HEK293 (cell line): ENCODE data around the gene NNT.

Source experiments
- ATF2 ChIP-seq: fragments of 450-650 bp; formaldehyde crosslinking; IDR thresholded peaks from 2 replicates; pipeline ENCODE4 v1.5.1; 2016; ENCODE audit warnings: missing biosample characterization, missing genetic modification characterization, low read depth
- BCL11B ChIP-seq: fragments of 450-650 bp; formaldehyde crosslinking; IDR thresholded peaks from 2 replicates; pipeline ENCODE4 v1.5.1; 2016; ENCODE audit warnings: low read depth, missing biosample characterization, missing genetic modification characterization
- EGR2 ChIP-seq: fragments of 450-650 bp; formaldehyde crosslinking; IDR thresholded peaks from 2 replicates; pipeline ENCODE4 v1.5.1; 2016; ENCODE audit warnings: low read depth, missing biosample characterization, missing genetic modification characterization
- HOXA7 ChIP-seq: sonication (generic); formaldehyde crosslinking; IDR thresholded peaks from 2 replicates; pipeline ENCODE4 v1.8.1; 2022; ENCODE audit warnings: missing genetic modification reagents, borderline replicate concordance
- IKZF3 ChIP-seq: fragments of 450-650 bp; IDR thresholded peaks from 2 replicates; pipeline ENCODE4 v1.5.0; 2018; ENCODE audit warnings: missing biosample characterization, mild to moderate bottlenecking, missing genetic modification characterization, moderate library complexity
- PBX3 ChIP-seq: sonication (generic); formaldehyde crosslinking; IDR thresholded peaks from 2 replicates; pipeline ENCODE4 v1.8.1; 2022; ENCODE audit warnings: mild to moderate bottlenecking, moderate library complexity, missing genetic modification reagents
- PRDM4 ChIP-seq: fragments of 450-650 bp; formaldehyde crosslinking; IDR thresholded peaks from 2 replicates; pipeline ENCODE4 v1.5.1; 2017; ENCODE audit warnings: missing biosample characterization, missing genetic modification characterization
- RBAK ChIP-seq: fragments of 450-650 bp; formaldehyde crosslinking; IDR thresholded peaks from 2 replicates; pipeline ENCODE4 v1.5.1; 2016; ENCODE audit warnings: missing biosample characterization, missing genetic modification characterization
- SP3 ChIP-seq: fragments of 450-650 bp; formaldehyde crosslinking; IDR thresholded peaks from 2 replicates; pipeline ENCODE4 v1.5.1; 2016; ENCODE audit warnings: missing biosample characterization, missing genetic modification characterization
- SP7 ChIP-seq: fragments of 450-650 bp; formaldehyde crosslinking; IDR thresholded peaks from 2 replicates; pipeline ENCODE4 v1.5.1; 2016; ENCODE audit warnings: missing biosample characterization, missing genetic modification characterization
- ZBTB48 ChIP-seq: fragments of 450-650 bp; formaldehyde crosslinking; IDR thresholded peaks from 2 replicates; pipeline ENCODE4 v1.5.1; 2016; ENCODE audit warnings: missing biosample characterization, missing genetic modification characterization
- ZBTB8A ChIP-seq: fragments of 450-650 bp; formaldehyde crosslinking; IDR thresholded peaks from 2 replicates; pipeline ENCODE4 v1.5.1; 2016; ENCODE audit warnings: missing biosample characterization, missing genetic modification characterization
- ZFP3 ChIP-seq: fragments of 450-650 bp; formaldehyde crosslinking; IDR thresholded peaks from 2 replicates; pipeline ENCODE4 v1.5.1; 2016; ENCODE audit warnings: low read depth, missing biosample characterization, missing genetic modification characterization
- ZFP69B ChIP-seq: fragments of 450-650 bp; formaldehyde crosslinking; IDR thresholded peaks from 2 replicates; pipeline ENCODE4 v1.5.1; 2016; ENCODE audit warnings: missing biosample characterization, missing genetic modification characterization
- ZNF157 ChIP-seq: fragments of 450-650 bp; formaldehyde crosslinking; IDR thresholded peaks from 2 replicates; pipeline ENCODE4 v1.5.1; 2016; ENCODE audit warnings: missing biosample characterization, missing genetic modification characterization
- ZNF175 ChIP-seq: fragments of 450-650 bp; formaldehyde crosslinking; IDR thresholded peaks from 2 replicates; pipeline ENCODE4 v1.5.1; 2016; ENCODE audit warnings: missing biosample characterization, missing genetic modification characterization
- ZNF18 ChIP-seq: fragments of 450-650 bp; formaldehyde crosslinking; IDR thresholded peaks from 2 replicates; pipeline ENCODE4 v1.5.1; 2016; ENCODE audit warnings: missing biosample characterization, missing genetic modification characterization
- ZNF221 ChIP-seq: fragments of 450-650 bp; formaldehyde crosslinking; IDR thresholded peaks from 2 replicates; pipeline ENCODE4 v1.5.1; 2017; ENCODE audit warnings: missing biosample characterization, missing genetic modification characterization, borderline replicate concordance
- ZNF311 ChIP-seq: fragments of 450-650 bp; formaldehyde crosslinking; IDR thresholded peaks from 2 replicates; pipeline ENCODE4 v1.5.1; 2017; ENCODE audit warnings: missing biosample characterization, missing genetic modification characterization, borderline replicate concordance
- ZNF350 ChIP-seq: fragments of 450-650 bp; formaldehyde crosslinking; IDR thresholded peaks from 2 replicates; pipeline ENCODE4 v1.5.0; 2017; ENCODE audit warnings: missing biosample characterization, mild to moderate bottlenecking, missing genetic modification characterization
- ZNF394 ChIP-seq: fragments of 450-650 bp; formaldehyde crosslinking; IDR thresholded peaks from 2 replicates; pipeline ENCODE4 v1.5.1; 2016; ENCODE audit warnings: missing biosample characterization, missing genetic modification characterization, mild to moderate bottlenecking, moderate library complexity, borderline replicate concordance
- ZNF404 ChIP-seq: fragments of 450-650 bp; formaldehyde crosslinking; IDR thresholded peaks from 2 replicates; pipeline ENCODE4 v1.5.1; 2017; ENCODE audit warnings: missing biosample characterization, missing genetic modification characterization
- ZNF416 ChIP-seq: fragments of 450-650 bp; formaldehyde crosslinking; IDR thresholded peaks from 2 replicates; pipeline ENCODE4 v1.5.1; 2016; ENCODE audit warnings: missing biosample characterization, missing genetic modification characterization
- ZNF510 ChIP-seq: fragments of 450-650 bp; formaldehyde crosslinking; IDR thresholded peaks from 2 replicates; pipeline ENCODE4 v1.5.1; 2018; ENCODE audit warnings: mild to moderate bottlenecking, missing genetic modification characterization, missing biosample characterization; ENCODE audit not compliant: insufficient replicate concordance
- ZNF530 ChIP-seq: fragments of 450-650 bp; formaldehyde crosslinking; IDR thresholded peaks from 2 replicates; pipeline ENCODE4 v1.5.1; 2016; ENCODE audit warnings: low read depth, missing biosample characterization, missing genetic modification characterization
- ZNF555 ChIP-seq: fragments of 450-650 bp; formaldehyde crosslinking; conservative IDR thresholded peaks from 2 replicates; pipeline ENCODE4 v1.5.1; 2017; ENCODE audit warnings: missing biosample characterization, mild to moderate bottlenecking, missing genetic modification characterization, inconsistent platforms
- ZNF610 ChIP-seq: fragments of 450-650 bp; formaldehyde crosslinking; IDR thresholded peaks from 2 replicates; pipeline ENCODE4 v1.5.1; 2016; ENCODE audit warnings: missing biosample characterization, missing genetic modification characterization, borderline replicate concordance
- ZNF660 ChIP-seq: fragments of 450-650 bp; IDR thresholded peaks from 2 replicates; pipeline ENCODE4 v1.5.1; 2018; ENCODE audit warnings: missing biosample characterization, mild to moderate bottlenecking, missing genetic modification characterization
- ZNF701 ChIP-seq: fragments of 450-650 bp; formaldehyde crosslinking; IDR thresholded peaks from 2 replicates; pipeline ENCODE4 v1.5.1; 2016; ENCODE audit warnings: missing biosample characterization, missing genetic modification characterization
- ZNF792 ChIP-seq: fragments of 450-650 bp; formaldehyde crosslinking; IDR thresholded peaks from 2 replicates; pipeline ENCODE4 v1.5.1; 2016; ENCODE audit warnings: missing biosample characterization, missing genetic modification characterization
- ZNF843 ChIP-seq: fragments of 450-650 bp; formaldehyde crosslinking; IDR thresholded peaks from 2 replicates; pipeline ENCODE4 v1.5.1; 2016; ENCODE audit warnings: missing biosample characterization, missing genetic modification characterization
- ZSCAN30 ChIP-seq: fragments of 450-650 bp; IDR thresholded peaks from 2 replicates; pipeline ENCODE4 v1.5.1; 2018; ENCODE audit warnings: missing biosample characterization, mild to moderate bottlenecking, missing genetic modification characterization, moderate library complexity
- ZSCAN4 ChIP-seq: fragments of 450-650 bp; formaldehyde crosslinking; IDR thresholded peaks from 2 replicates; pipeline ENCODE4 v1.5.1; 2017; ENCODE audit warnings: missing biosample characterization, missing genetic modification characterization

The NNT gene

GRCh38 chr5:43602461-43603343, at the start of gene NNT (continued):
- TF ChIP-seq ZNF530, result no peak
- no peak; the same call in 1 of the 2 replicates for TF ChIP-seq ZNF610 (tag by site-specific recombination)
- no peak for TF ChIP-seq ZNF157 (tag by site-specific recombination)
- no peak for TF ChIP-seq ZBTB48 (tag by site-specific recombination)
- TF ChIP-seq ZNF350 (tag by site-specific recombination), result no peak
- TF ChIP-seq HOXA7, result no peak
- TF ChIP-seq PRDM4 (tag by site-specific recombination), result peak; percentile 52; the same call in 1 of the 2 replicates
- peak; percentile 80 for TF ChIP-seq ZBTB8A (tag by site-specific recombination)
- TF ChIP-seq IKZF3, result no peak
- no peak for TF ChIP-seq ZNF416 (tag by site-specific recombination)
- no peak for TF ChIP-seq ZNF404 (tag by site-specific recombination)
- peak; percentile 67; the same call in 1 of the 2 replicates for TF ChIP-seq PBX3 (CRISPR knock-in tag)
- TF ChIP-seq ZNF555 (tag by site-specific recombination), result no peak
- TF ChIP-seq ZSCAN4 (tag by site-specific recombination), result no peak
- no peak for TF ChIP-seq BCL11B (tag by site-specific recombination)
- TF ChIP-seq ZNF843, result 0 out of 2 replicates have a peak, but pooled peaks have one; percentile 15
- no peak for TF ChIP-seq ZNF311 (tag by site-specific recombination)
- TF ChIP-seq ZNF701 (tag by site-specific recombination), result no peak
- no peak for TF ChIP-seq ZNF510 (tag by site-specific recombination)
- TF ChIP-seq ZSCAN30, result peak; percentile 74
- TF ChIP-seq RBAK (tag by site-specific recombination), result no peak
- TF ChIP-seq ZNF660 (tag by site-specific recombination), result peak; percentile 81
- TF ChIP-seq ZNF175, result no peak
- TF ChIP-seq SP7, result peak; percentile 54; the same call in 1 of the 2 replicates
- TF ChIP-seq ZNF18, result no peak
- TF ChIP-seq ZFP3 (tag by site-specific recombination), result no peak
- peak; percentile 85 for TF ChIP-seq SP3 (tag by site-specific recombination)
- peak; percentile 52 for TF ChIP-seq EGR2
- no peak for TF ChIP-seq ZNF221 (tag by site-specific recombination)
- no peak for TF ChIP-seq ZNF792
- no peak for TF ChIP-seq ZNF394 (tag by site-specific recombination)
- TF ChIP-seq ATF2 (tag by site-specific recombination), result no peak
- no peak for TF ChIP-seq ZFP69B (tag by site-specific recombination)
